H9 (cell line): ENCODE data around the gene CHL1. TPM values are rescaled to one million over a fixed set of nuclear protein-coding genes. Genes with fewer than 3 reads are reported as not detected.

Source experiments
- DNase-seq: peaks from one replicate; pipeline ENCODE4 v3.0.0-alpha.2; 2017
- H2AFZ ChIP-seq: one replicate; pipeline ENCODE4 v1.6.1; 2013; ENCODE audit warnings: mild to moderate bottlenecking, low read length, control low read depth, moderate library complexity
- H2AK5ac ChIP-seq: 2 replicates; pipeline ENCODE4 v1.6.1; 2013; ENCODE audit warnings: low read length, control low read depth, mixed read lengths; ENCODE audit not compliant: insufficient read length
- H2BK120ac ChIP-seq: one replicate; pipeline ENCODE4 v1.6.1; 2013; ENCODE audit warnings: low read depth, mild to moderate bottlenecking, low read length, control low read depth, inconsistent platforms; ENCODE audit not compliant: poor library complexity, severe bottlenecking
- H2BK12ac ChIP-seq: 2 replicates; pipeline ENCODE4 v1.6.1; 2013; ENCODE audit warnings: low read length, control low read depth, mixed read lengths, low read depth; ENCODE audit not compliant: insufficient read length
- H2BK15ac ChIP-seq: 2 replicates; pipeline ENCODE4 v1.6.1; 2013; ENCODE audit warnings: low read depth, low read length, control low read depth
- H2BK20ac ChIP-seq: one replicate; pipeline ENCODE4 v1.6.1; 2013; ENCODE audit warnings: low read depth, mild to moderate bottlenecking, low read length, control low read depth, inconsistent platforms; ENCODE audit not compliant: poor library complexity, severe bottlenecking
- H2BK5ac ChIP-seq: 2 replicates; pipeline ENCODE4 v1.6.1; 2013; ENCODE audit warnings: low read length, control low read depth, mixed read lengths; ENCODE audit not compliant: insufficient read length
- H3K14ac ChIP-seq: 2 replicates; pipeline ENCODE4 v1.6.1; 2013; ENCODE audit warnings: low read length, control low read depth; ENCODE audit not compliant: insufficient read depth
- H3K18ac ChIP-seq: 2 replicates; pipeline ENCODE4 v1.6.1; 2013; ENCODE audit warnings: low read depth, mild to moderate bottlenecking, mixed read lengths, low read length, control low read depth; ENCODE audit not compliant: insufficient read length
- H3K23ac ChIP-seq: 2 replicates; pipeline ENCODE4 v1.6.1; 2013; ENCODE audit warnings: low read length, control low read depth, mixed read lengths, low read depth; ENCODE audit not compliant: insufficient read length
- H3K23me2 ChIP-seq: 2 replicates; pipeline ENCODE4 v1.6.1; 2013; ENCODE audit warnings: low read depth, mild to moderate bottlenecking, mixed read lengths, low read length, control low read depth; ENCODE audit not compliant: insufficient read length, poor library complexity, severe bottlenecking
- H3K27ac ChIP-seq: 2 replicates; pipeline ENCODE4 v1.5.1; 2013; ENCODE audit warnings: low read length, control low read depth, mixed read lengths, low read depth; ENCODE audit not compliant: insufficient read length
- H3K27me3 ChIP-seq: 2 replicates; pipeline ENCODE4 v1.6.1; 2013; ENCODE audit warnings: low read length, control low read depth, inconsistent platforms; ENCODE audit not compliant: insufficient read depth
- H3K4ac ChIP-seq: 2 replicates; pipeline ENCODE4 v1.6.1; 2013; ENCODE audit warnings: low read depth, mild to moderate bottlenecking, control low read depth, inconsistent platforms, low read length, moderate library complexity
- H3K4me1 ChIP-seq: 2 replicates; pipeline ENCODE4 v1.6.1; 2013; ENCODE audit warnings: low read length, control low read depth, inconsistent platforms; ENCODE audit not compliant: insufficient read depth
- H3K4me2 ChIP-seq: 2 replicates; pipeline ENCODE4 v1.6.1; 2013; ENCODE audit warnings: low read length, control low read depth, mixed read lengths; ENCODE audit not compliant: insufficient read length, insufficient read depth
- H3K56ac ChIP-seq: 2 replicates; pipeline ENCODE4 v1.6.1; 2013; ENCODE audit warnings: low read depth, mild to moderate bottlenecking, mixed read lengths, low read length, control low read depth; ENCODE audit not compliant: insufficient read length
- H3K79me1 ChIP-seq: 2 replicates; pipeline ENCODE4 v1.6.1; 2013; ENCODE audit warnings: low read depth, mild to moderate bottlenecking, moderate library complexity, low read length, control low read depth, inconsistent platforms; ENCODE audit not compliant: insufficient read depth, poor library complexity, severe bottlenecking
- H3K79me2 ChIP-seq: 2 replicates; pipeline ENCODE4 v1.6.1; 2013; ENCODE audit warnings: low read length, control low read depth, inconsistent platforms; ENCODE audit not compliant: insufficient read depth
- H3K9ac ChIP-seq: 2 replicates; pipeline ENCODE4 v1.6.1; 2013; ENCODE audit warnings: low read length, control low read depth, mixed read lengths; ENCODE audit not compliant: insufficient read length; ENCODE audit errors: extremely low read depth
- H3K9me3 ChIP-seq: one replicate; pipeline ENCODE4 v1.6.1; 2013; ENCODE audit warnings: low read depth, low read length, inconsistent platforms; ENCODE audit not compliant: control insufficient read depth
- H3T11ph ChIP-seq: one replicate; pipeline ENCODE4 v1.6.1; 2013; ENCODE audit warnings: mild to moderate bottlenecking, low read length, control low read depth, inconsistent platforms
- H4K20me1 ChIP-seq: one replicate; pipeline ENCODE4 v1.6.1; 2013; ENCODE audit not compliant: control insufficient read depth, insufficient read length, insufficient read depth
- H4K5ac ChIP-seq: 2 replicates; pipeline ENCODE4 v1.6.1; 2013; ENCODE audit warnings: low read depth, mild to moderate bottlenecking, mixed read lengths, low read length, control low read depth; ENCODE audit not compliant: insufficient read length
- H4K8ac ChIP-seq: replicated peaks from 2 replicates; pipeline ENCODE4 v1.6.1; 2013; ENCODE audit warnings: low read length, control low read depth, mixed read lengths, low read depth; ENCODE audit not compliant: insufficient read length
- H4K91ac ChIP-seq: 2 replicates; pipeline ENCODE4 v1.6.1; 2013; ENCODE audit warnings: low read depth, mild to moderate bottlenecking, moderate library complexity, mixed read lengths, low read length, control low read depth; ENCODE audit not compliant: insufficient read length
- H3K27ac Mint-ChIP-seq, 3 experiments: 2 replicates in 2 of 3; 3 replicates in 1 of 3; pipeline ENCODE4 v1.8.0; 2020 to 2021; ENCODE audit warnings: mixed read lengths in 3 of 3, mild to moderate bottlenecking in 1 of 3, moderate library complexity in 1 of 3
- H3K27me3 Mint-ChIP-seq: 2 replicates; pipeline ENCODE4 v1.8.0; 2021; ENCODE audit warnings: low read depth, mild to moderate bottlenecking, moderate library complexity, mixed read lengths
- H3K36me3 Mint-ChIP-seq, 3 experiments: 2 replicates in 2 of 3; 3 replicates in 1 of 3; pipeline ENCODE4 v1.8.0; 2020 to 2021; ENCODE audit warnings: low read depth in 3 of 3, mixed read lengths in 3 of 3; ENCODE audit not compliant: insufficient read depth in 1 of 3
- H3K4me1 Mint-ChIP-seq, 2 experiments: 2 replicates each; pipeline ENCODE4 v1.8.0; 2020; ENCODE audit warnings: mixed read lengths in 2 of 2
- H3K4me3 Mint-ChIP-seq, 2 experiments: 2 replicates in 1 of 2; 3 replicates in 1 of 2; pipeline ENCODE4 v1.8.0; 2020 to 2021; ENCODE audit warnings: mild to moderate bottlenecking in 2 of 2, mixed read lengths in 2 of 2, moderate library complexity in 1 of 2
- H3K9me3 Mint-ChIP-seq, 2 experiments: 2 replicates in 1 of 2; 3 replicates in 1 of 2; pipeline ENCODE4 v1.8.0; 2020; ENCODE audit warnings: mild to moderate bottlenecking in 2 of 2, mixed read lengths in 2 of 2, moderate library complexity in 1 of 2
- WGBS: extraction: QIAGEN DNeasy Blood & Tissue Kit; methylation state at CpG from one replicate; pipeline ENCODE4 v1.1.7; 2013; ENCODE audit warnings: missing lambda C conversion rate, low lambda C conversion rate, mixed read lengths; ENCODE audit not compliant: insufficient read length; ENCODE audit errors: extremely low coverage; 5-methylcytosine and 5-hydroxymethylcytosine counted together
- total RNA-seq: library from RNA; stranded (reverse); gene quantifications from 2 replicates; pipeline ENCODE4 v1.2.1, GENCODE V29; 2021
- TF ChIP-seq, protein P1 (sequence below): fragments of 200-600 bp; sonication (generic); conservative IDR thresholded peaks from 3 replicates; pipeline ENCODE4 v1.8.0; 2021; ENCODE audit warnings: antibody characterized with exemption, mild to moderate bottlenecking

Gene CHL1
- total RNA-seq, 1 experiment from 2014 or later: not detected

GRCh38 chr3:297585-297984 lies 101.0 kb downstream of the CHL1 start:
- H4K5ac ChIP-seq: no peak overlapping the region
- H3K9me3 Mint-ChIP-seq: no peaks in the 10 kb centered on the region
- H3K79me1 ChIP-seq: no peaks in the 10 kb centered on the region
- H3K4me1 ChIP-seq: no peaks in the 10 kb centered on the region; the same call in 1 of the 2 replicates
- H3K36me3 Mint-ChIP-seq: no peaks in the 10 kb centered on the region
- no peak overlapping the region for H3K9ac ChIP-seq
- H3K27ac Mint-ChIP-seq: no peak overlapping the region
- no peak overlapping the region for H2AFZ ChIP-seq
- peaks cover 0 to 6% of the 10 kb centered on the region in 2 experiments; a peak in 1 of 4 replicates for H3K4me1 Mint-ChIP-seq
- H3K27me3 ChIP-seq: no peaks in the 10 kb centered on the region
- H3K23me2 ChIP-seq: no peaks in the 10 kb centered on the region
- H3K14ac ChIP-seq: no peak overlapping the region
- H2BK5ac ChIP-seq: no peak overlapping the region
- no peak overlapping the region for H2BK120ac ChIP-seq
- no peak overlapping the region for H3K23ac ChIP-seq
- no peak overlapping the region for H3T11ph ChIP-seq
- no peak overlapping the region for H2BK15ac ChIP-seq
- H2BK20ac ChIP-seq: no peak overlapping the region
- H3K4me3 Mint-ChIP-seq: no peak overlapping the region
- no CpG with 5 or more reads among the region's 3 CpGs for WGBS
- H3K4ac ChIP-seq: no peak overlapping the region
- no peak overlapping the region for H4K8ac ChIP-seq
- no peak overlapping the region for H3K27ac ChIP-seq
- H4K91ac ChIP-seq: no peak overlapping the region
- no peaks in the 10 kb centered on the region for H3K79me2 ChIP-seq
- no peak overlapping the region for H3K4me2 ChIP-seq
- no peak overlapping the region for H3K18ac ChIP-seq
- peaks cover 2% of the 10 kb centered on the region; the same call in 1 of the 2 replicates for H3K27me3 Mint-ChIP-seq
- no peak overlapping the region for H2BK12ac ChIP-seq
- H3K9me3 ChIP-seq: no peaks in the 10 kb centered on the region
- H2AK5ac ChIP-seq: no peak overlapping the region
- no peaks in the 10 kb centered on the region for H4K20me1 ChIP-seq
- DNase-seq: no peak
- H3K56ac ChIP-seq: no peak overlapping the region
- TF ChIP-seq, protein P1, sequence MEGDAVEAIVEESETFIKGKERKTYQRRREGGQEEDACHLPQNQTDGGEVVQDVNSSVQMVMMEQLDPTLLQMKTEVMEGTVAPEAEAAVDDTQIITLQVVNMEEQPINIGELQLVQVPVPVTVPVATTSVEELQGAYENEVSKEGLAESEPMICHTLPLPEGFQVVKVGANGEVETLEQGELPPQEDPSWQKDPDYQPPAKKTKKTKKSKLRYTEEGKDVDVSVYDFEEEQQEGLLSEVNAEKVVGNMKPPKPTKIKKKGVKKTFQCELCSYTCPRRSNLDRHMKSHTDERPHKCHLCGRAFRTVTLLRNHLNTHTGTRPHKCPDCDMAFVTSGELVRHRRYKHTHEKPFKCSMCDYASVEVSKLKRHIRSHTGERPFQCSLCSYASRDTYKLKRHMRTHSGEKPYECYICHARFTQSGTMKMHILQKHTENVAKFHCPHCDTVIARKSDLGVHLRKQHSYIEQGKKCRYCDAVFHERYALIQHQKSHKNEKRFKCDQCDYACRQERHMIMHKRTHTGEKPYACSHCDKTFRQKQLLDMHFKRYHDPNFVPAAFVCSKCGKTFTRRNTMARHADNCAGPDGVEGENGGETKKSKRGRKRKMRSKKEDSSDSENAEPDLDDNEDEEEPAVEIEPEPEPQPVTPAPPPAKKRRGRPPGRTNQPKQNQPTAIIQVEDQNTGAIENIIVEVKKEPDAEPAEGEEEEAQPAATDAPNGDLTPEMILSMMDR: no peak
